Trophoblast cell (in vitro differentiated cells and primary cell): Measurements from ENCODE around the gene IKZF4.

ENCODE experiments used
- DNase-seq, 2 donors: peaks; one replicate each; pipeline ENCODE4 v3.0.0-alpha.2; 2016
- H2AFZ ChIP-seq: 2 replicates; pipeline ENCODE4 v1.6.1; 2013; ENCODE audit warnings: low read length, moderate library complexity, mild to moderate bottlenecking; ENCODE audit not compliant: insufficient read depth, poor library complexity
- H2AK5ac ChIP-seq: 2 replicates; pipeline ENCODE4 v1.6.1; 2013; ENCODE audit warnings: mild to moderate bottlenecking, low read length
- H2BK120ac ChIP-seq: 2 replicates; pipeline ENCODE4 v1.6.1; 2013; ENCODE audit warnings: low read length, mild to moderate bottlenecking, moderate library complexity; ENCODE audit not compliant: insufficient read depth, poor library complexity
- H2BK12ac ChIP-seq: 2 replicates; pipeline ENCODE4 v1.6.1; 2013; ENCODE audit warnings: mild to moderate bottlenecking, low read length, moderate library complexity
- H2BK5ac ChIP-seq: 2 replicates; pipeline ENCODE4 v1.6.1; 2013; ENCODE audit warnings: low read length, low read depth, moderate library complexity, mild to moderate bottlenecking; ENCODE audit not compliant: poor library complexity
- H3K14ac ChIP-seq: 2 replicates; pipeline ENCODE4 v1.6.1; 2013; ENCODE audit warnings: mild to moderate bottlenecking, low read length
- H3K18ac ChIP-seq: 2 replicates; pipeline ENCODE4 v1.6.1; 2013; ENCODE audit warnings: mild to moderate bottlenecking, low read length
- H3K23ac ChIP-seq: 2 replicates; pipeline ENCODE4 v1.6.1; 2013; ENCODE audit warnings: low read length
- H3K27ac ChIP-seq: 2 replicates; pipeline ENCODE4 v1.5.1; 2013; ENCODE audit warnings: low read depth, mild to moderate bottlenecking, inconsistent platforms, low read length, moderate library complexity
- H3K27me3 ChIP-seq: 2 replicates; pipeline ENCODE4 v1.6.1; 2013; ENCODE audit warnings: inconsistent platforms, mild to moderate bottlenecking, low read length, moderate library complexity; ENCODE audit not compliant: insufficient read depth
- H3K36me3 ChIP-seq, 2 experiments: 1 replicate in 1 of 2; 2 replicates in 1 of 2; pipeline ENCODE4 v1.6.1; 2013; ENCODE audit warnings: low read length in 2 of 2, mild to moderate bottlenecking in 2 of 2, moderate library complexity in 1 of 2; ENCODE audit not compliant: insufficient read depth in 2 of 2, control insufficient read depth in 1 of 2
- H3K4ac ChIP-seq: 2 replicates; pipeline ENCODE4 v1.6.1; 2013; ENCODE audit warnings: low read depth, mild to moderate bottlenecking, low read length, moderate library complexity
- H3K4me1 ChIP-seq, 2 experiments: 1 replicate in 1 of 2; 2 replicates in 1 of 2; pipeline ENCODE4 v1.6.1; 2013; ENCODE audit warnings: low read length in 2 of 2, mild to moderate bottlenecking in 2 of 2, moderate library complexity in 1 of 2; ENCODE audit not compliant: insufficient read depth in 2 of 2, control insufficient read depth in 1 of 2
- H3K4me2 ChIP-seq: 2 replicates; pipeline ENCODE4 v1.6.1; 2013; ENCODE audit warnings: inconsistent platforms, mild to moderate bottlenecking, low read length, moderate library complexity
- H3K4me3 ChIP-seq: 2 replicates; pipeline ENCODE4 v1.5.1; 2013; ENCODE audit warnings: mild to moderate bottlenecking, low read depth, low read length, inconsistent platforms
- H3K79me1 ChIP-seq: one replicate; pipeline ENCODE4 v1.6.1; 2013; ENCODE audit warnings: low read length
- H3K79me2 ChIP-seq: 2 replicates; pipeline ENCODE4 v1.6.1; 2013; ENCODE audit warnings: low read length, mild to moderate bottlenecking; ENCODE audit not compliant: control insufficient read depth, insufficient read depth, poor library complexity
- H3K9ac ChIP-seq: 2 replicates; pipeline ENCODE4 v1.6.1; 2013; ENCODE audit warnings: mild to moderate bottlenecking, low read length
- H3K9me3 ChIP-seq: 2 replicates; pipeline ENCODE4 v1.6.1; 2013; ENCODE audit warnings: low read depth, mild to moderate bottlenecking, control low read depth, inconsistent platforms, low read length; ENCODE audit not compliant: insufficient read depth
- H4K12ac ChIP-seq: 2 replicates; pipeline ENCODE4 v1.6.1; 2013; ENCODE audit warnings: low read depth, mild to moderate bottlenecking, low read length, moderate library complexity
- H4K8ac ChIP-seq: 2 replicates; pipeline ENCODE4 v1.6.1; 2013; ENCODE audit warnings: low read depth, mild to moderate bottlenecking, low read length, moderate library complexity
- H4K91ac ChIP-seq: one replicate; pipeline ENCODE4 v1.6.1; 2013; ENCODE audit warnings: low read depth, mild to moderate bottlenecking, low read length, moderate library complexity
- WGBS: extraction: QIAGEN DNeasy Blood & Tissue Kit; methylation state at CpG from one replicate; pipeline ENCODE4 v1.1.7; 2013; ENCODE audit warnings: missing lambda C conversion rate; ENCODE audit not compliant: insufficient read length, insufficient coverage; ENCODE audit errors: extremely low coverage; 5-methylcytosine and 5-hydroxymethylcytosine counted together

The IKZF4 gene

GRCh38 chr12:56013482-56013881 is 7.4 kb upstream of the IKZF4 start:
- no peak overlapping the region for H3K4me2 ChIP-seq
- no peaks in the 10 kb centered on the region for H3K36me3 ChIP-seq
- H3K4me1 ChIP-seq = peaks cover 15 to 26% of the 10 kb centered on the region in 2 experiments
- WGBS = no CpG with 5 or more reads among the region's 5 CpGs
- no peak overlapping the region for H4K8ac ChIP-seq
- no peak overlapping the region for H3K4ac ChIP-seq
- H3K79me1 ChIP-seq = peaks cover 12% of the 10 kb centered on the region
- H3K9me3 ChIP-seq = no peaks in the 10 kb centered on the region
- no peak overlapping the region for H3K23ac ChIP-seq
- H2BK120ac ChIP-seq = no peak overlapping the region
- H3K18ac ChIP-seq = no peak overlapping the region
- H3K9ac ChIP-seq = no peak overlapping the region
- DNase-seq = no peak
- H2BK5ac ChIP-seq = no peak overlapping the region
- no peaks in the 10 kb centered on the region for H3K79me2 ChIP-seq
- no peak overlapping the region for H3K4me3 ChIP-seq
- no peak overlapping the region for H2AK5ac ChIP-seq
- H2BK12ac ChIP-seq = no peak overlapping the region
- H2AFZ ChIP-seq = no peak overlapping the region
- H3K27me3 ChIP-seq = no peaks in the 10 kb centered on the region
- peak overlapping the region; percentile 42 for H4K91ac ChIP-seq
- H3K27ac ChIP-seq = no peak overlapping the region
- no peak overlapping the region for H4K12ac ChIP-seq
- no peak overlapping the region for H3K14ac ChIP-seq

- H2AFZ ChIP-seq = no peak overlapping the region
- no peak overlapping the region for H4K91ac ChIP-seq
- H3K79me2 ChIP-seq = no peaks in the 10 kb centered on the region
- H3K14ac ChIP-seq = no peak overlapping the region
- H2BK120ac ChIP-seq = no peak overlapping the region
- no peak overlapping the region for H4K8ac ChIP-seq
- H3K79me1 ChIP-seq = peaks cover 12% of the 10 kb centered on the region
- no peak overlapping the region for H2BK5ac ChIP-seq
- no peak overlapping the region for H2BK12ac ChIP-seq
- H3K9ac ChIP-seq = no peak overlapping the region
- H3K36me3 ChIP-seq = no peaks in the 10 kb centered on the region
- no peak overlapping the region for H3K4me3 ChIP-seq
- H3K23ac ChIP-seq = no peak overlapping the region
- H3K4ac ChIP-seq = no peak overlapping the region
- H3K4me2 ChIP-seq = no peak overlapping the region
- peaks cover 11 to 22% of the 10 kb centered on the region in 2 experiments for H3K4me1 ChIP-seq
- H2AK5ac ChIP-seq = no peak overlapping the region
- no peaks in the 10 kb centered on the region for H3K9me3 ChIP-seq
- H3K18ac ChIP-seq = no peak overlapping the region
- no peaks in the 10 kb centered on the region for H3K27me3 ChIP-seq
- H3K27ac ChIP-seq = no peak overlapping the region
- WGBS = no CpG with 5 or more reads among the region's 2 CpGs
- no peak overlapping the region for H4K12ac ChIP-seq
- no peak for DNase-seq
Measured at GRCh38 chr12:56014205-56014604, 6.6 kb upstream of the IKZF4 start.

DNA sequence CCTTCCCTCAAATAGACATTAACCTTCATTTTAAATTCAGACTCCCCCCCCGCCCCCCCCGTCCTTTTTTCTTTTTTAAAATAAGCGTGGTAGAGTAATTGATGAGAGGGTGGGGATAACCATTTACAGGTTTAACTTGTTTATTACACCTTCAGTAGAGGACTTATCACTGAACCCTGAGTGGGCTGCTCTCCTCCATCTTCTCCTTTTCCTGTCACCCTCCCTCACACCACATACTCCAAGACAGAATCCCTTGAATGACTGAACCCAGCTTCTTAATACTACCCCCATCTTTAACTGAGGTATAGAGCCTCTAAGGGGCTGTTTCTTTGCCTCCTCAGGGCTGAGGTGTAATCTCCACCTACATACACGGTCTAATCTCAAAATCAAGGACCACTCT is 3.7 kb upstream of the IKZF4 start:
- Histone ChIP-seq H4K8ac (no peak overlapping the region), H4K12ac (no peak overlapping the region), H3K79me2 (no peaks in the 10 kb centered on the region), H2BK12ac (no peak overlapping the region), H2AK5ac (no peak overlapping the region), H3K4me2 (no peak overlapping the region), H3K27me3 (no peaks in the 10 kb centered on the region), H3K23ac (no peak overlapping the region), H4K91ac (no peak overlapping the region), H2BK120ac (no peak overlapping the region), H3K36me3 (no peaks in the 10 kb centered on the region), H3K4me3 (no peak overlapping the region), H3K4ac (no peak overlapping the region), H3K18ac (no peak overlapping the region), H3K9me3 (no peaks in the 10 kb centered on the region), H2BK5ac (no peak overlapping the region), H3K79me1 (peaks cover 11% of the 10 kb centered on the region), H3K27ac (no peak overlapping the region), H3K4me1 (peaks cover 20 to 29% of the 10 kb centered on the region in 2 experiments), H2AFZ (no peak overlapping the region), H3K9ac (no peak overlapping the region), H3K14ac (no peak overlapping the region)
- WGBS = no CpG with 5 or more reads among the region's 4 CpGs
- no peak for DNase-seq

- H3K36me3 ChIP-seq = no peaks in the 10 kb centered on the region
- no CpG with 5 or more reads among the region's 1 CpG for WGBS
Measured at GRCh38 chr12:56018356-56018755, 2.5 kb upstream of the IKZF4 start.

More at GRCh38 chr12:56018356-56018755, 2.5 kb upstream of the IKZF4 start:
- DNase-seq = no peak
- no peak overlapping the region for H3K14ac ChIP-seq
- no peaks in the 10 kb centered on the region for H3K79me2 ChIP-seq
- H3K23ac ChIP-seq = no peak overlapping the region
- H3K4ac ChIP-seq = no peak overlapping the region
- H2BK120ac ChIP-seq = no peak overlapping the region
- no peaks in the 10 kb centered on the region for H3K27me3 ChIP-seq
- no peak overlapping the region for H4K91ac ChIP-seq
- H2AFZ ChIP-seq = no peak overlapping the region
- no peaks in the 10 kb centered on the region for H3K9me3 ChIP-seq
- no peak overlapping the region for H3K9ac ChIP-seq
- no peak overlapping the region for H2BK5ac ChIP-seq
- H3K79me1 ChIP-seq = peaks cover 11% of the 10 kb centered on the region
- peaks cover 20 to 29% of the 10 kb centered on the region in 2 experiments for H3K4me1 ChIP-seq
- no peak overlapping the region for H2BK12ac ChIP-seq
- H3K27ac ChIP-seq = no peak overlapping the region
- H4K8ac ChIP-seq = no peak overlapping the region
- no peak overlapping the region for H3K18ac ChIP-seq
- no peak overlapping the region for H4K12ac ChIP-seq
- no peak overlapping the region for H2AK5ac ChIP-seq
- no peak overlapping the region for H3K4me2 ChIP-seq
- no peak overlapping the region for H3K4me3 ChIP-seq
